Measurements from ENCODE around the gene TNNT3.

- no peak for TF ChIP-seq CTCF (IDR thresholded peaks at IDR 0.05; ENCODE audit: insufficient read depth, low read length, poor library complexity, severe bottlenecking)
- TF ChIP-seq EZH2phosphoT487 (conservative IDR thresholded peaks at IDR 0.05; ENCODE audit: low read length): no peak
Observed at GRCh38 chr11:1921574-1922141, 2.2 kb downstream of the TNNT3 start.

Data from SU-DHL-6 (cell line).